A673 (cell line): ENCODE results near the gene ZNF446. TPM values are rescaled to one million over a fixed set of nuclear protein-coding genes. Genes with fewer than 3 reads are reported as not detected.
A peak's percentile ranks its signal among the peaks of the same experiment; 100 is the strongest.

Experiments
- BruUV-seq: library from RNA; stranded (reverse); fragments of 400-500 nt; replicated peaks from 2 replicates; lab custom pipeline; 2021; lab: Mats Ljungman, UMichigan
- CTCF ChIA-PET: fragments of 300-600 bp; sonication (Branson Sonifier 250); formaldehyde crosslinking; loops from one replicate; lab custom pipeline; 2022; ENCODE audit warnings: antibody characterized with exemption; lab: Charles Lee
- POLR2A ChIA-PET: fragments of 300-600 bp; sonication (Branson Sonifier 250); formaldehyde crosslinking; loops from one replicate; lab custom pipeline; 2022; ENCODE audit warnings: antibody characterized with exemption; ENCODE audit not compliant: low non-redundant PET; lab: Charles Lee
- DNase-seq: peaks from one replicate; pipeline ENCODE4 v3.0.0-alpha.2; 2015; ENCODE audit warnings: low spot score
- H3K27ac ChIP-seq: fragments of 200-600 bp; sonication (generic); 2 replicates; pipeline ENCODE4 v1.5.1; 2016; ENCODE audit warnings: mixed run types, low read depth, mild to moderate bottlenecking, mixed read lengths, antibody characterized with exemption, low read length; ENCODE audit not compliant: poor library complexity, severe bottlenecking
- H3K27me3 ChIP-seq: fragments of 200-600 bp; sonication (generic); replicated peaks from 2 replicates; pipeline ENCODE4 v1.6.1; 2017; ENCODE audit warnings: mixed run types, low read depth, mild to moderate bottlenecking, mixed read lengths, antibody characterized with exemption, low read length; ENCODE audit not compliant: insufficient read depth, poor library complexity
- H3K36me3 ChIP-seq: fragments of 200-600 bp; sonication (generic); 2 replicates; pipeline ENCODE4 v1.6.1; 2016; ENCODE audit warnings: mixed run types, mild to moderate bottlenecking, mixed read lengths, antibody characterized with exemption, low read length; ENCODE audit not compliant: insufficient read depth, poor library complexity, severe bottlenecking
- H3K4me1 ChIP-seq: fragments of 200-600 bp; sonication (generic); 2 replicates; pipeline ENCODE4 v1.6.1; 2017; ENCODE audit warnings: mixed run types, mild to moderate bottlenecking, mixed read lengths, antibody characterized with exemption, low read length; ENCODE audit not compliant: insufficient read depth, poor library complexity, severe bottlenecking
- H3K4me3 ChIP-seq: fragments of 200-600 bp; sonication (generic); 2 replicates; pipeline ENCODE4 v1.5.1; 2016; ENCODE audit warnings: low read depth, mixed run types, mild to moderate bottlenecking, mixed read lengths, low read length; ENCODE audit not compliant: poor library complexity, severe bottlenecking
- H3K9me3 ChIP-seq: fragments of 200-600 bp; sonication (generic); 2 replicates; pipeline ENCODE4 v1.6.1; 2016; ENCODE audit warnings: mixed run types, low read depth, mild to moderate bottlenecking, mixed read lengths, antibody characterized with exemption, low read length; ENCODE audit not compliant: poor library complexity, severe bottlenecking
- CTCF ChIP-seq: fragments of 300-800, 200-600 bp; sonication (generic); conservative IDR thresholded peaks from 2 replicates; pipeline ENCODE4 v1.5.1; 2017; ENCODE audit warnings: low read depth, mild to moderate bottlenecking, antibody characterized with exemption, low read length, moderate library complexity, mixed read lengths
- EZH2 ChIP-seq: fragments of 200-600 bp; sonication (generic); IDR thresholded peaks from 2 replicates; pipeline ENCODE4 v1.6.1; 2017; ENCODE audit warnings: borderline replicate concordance, low read depth, mild to moderate bottlenecking, mixed read lengths, antibody characterized with exemption, low read length; ENCODE audit not compliant: poor library complexity, severe bottlenecking
- intact Hi-C: fragments of 100-400 bp; cut with micrococcal nuclease; formaldehyde crosslinking; loops from one replicate; pipeline ENCODE4 v1.10.0; 2022; ENCODE audit not compliant: unreplicated experiment
- total RNA-seq: library from RNA; stranded (reverse); gene quantifications from 2 replicates; pipeline ENCODE4 v1.2.3, GENCODE V29; 2021

Gene ZNF446
- total RNA-seq, 1 experiment from 2014 or later = 7.7 TPM

GRCh38 chr19:58509731-58510083, 33.6 kb downstream of the ZNF446 start:
- Histone ChIP-seq H3K4me1 (peaks cover 2% of the 10 kb centered on the region), H3K27me3 (no peaks in the 10 kb centered on the region), H3K9me3 (no peaks in the 10 kb centered on the region), H3K36me3 (no peaks in the 10 kb centered on the region), H3K27ac (no peak overlapping the region), H3K4me3 (no peak overlapping the region)
- intact Hi-C loops = no loop called here
- POLR2A ChIA-PET = no interaction called here
- CTCF ChIA-PET = no interaction called here
- no TSS peak for BruUV-seq
- no peak for DNase-seq
- TF ChIP-seq CTCF = no peak
- TF ChIP-seq EZH2 = no peak

GRCh38 chr19:58510084-58510862, 34.1 kb downstream of the ZNF446 start:
- H3K4me1 ChIP-seq = peaks cover 5% of the 10 kb centered on the region
- H3K4me3 ChIP-seq = no peak overlapping the region
- no peaks in the 10 kb centered on the region for H3K36me3 ChIP-seq
- ChIA-PET CTCF (no interaction called here), POLR2A (no interaction called here)
- no peak for DNase-seq
- no peaks in the 10 kb centered on the region for H3K27me3 ChIP-seq
- BruUV-seq = no TSS peak
- no peak overlapping the region for H3K27ac ChIP-seq
- H3K9me3 ChIP-seq = no peaks in the 10 kb centered on the region
- TF ChIP-seq CTCF (no peak), EZH2 (no peak)
- intact Hi-C loops = no loop called here

GRCh38 chr19:58511353-58512208, 35.4 kb downstream of the ZNF446 start, which contains the start of gene SLC27A5:
Gene SLC27A5 (minus strand): TSS chr19:58511992. CDS start chr19:58511955, 37 bp downstream.
- BruUV-seq = no TSS peak
- no peaks in the 10 kb centered on the region for H3K27me3 ChIP-seq
- CTCF ChIA-PET = no interaction called here
- H3K9me3 ChIP-seq = no peaks in the 10 kb centered on the region
- peaks cover 11% of the 10 kb centered on the region for H3K4me1 ChIP-seq
- peak within 1 kb of the TSS; percentile 23 for H3K27ac ChIP-seq
- DNase-seq = no peak
- intact Hi-C loops = no loop called here
- no peak within 1 kb of the TSS for H3K4me3 ChIP-seq
- TF ChIP-seq EZH2 (no peak), CTCF (no peak)
- POLR2A ChIA-PET = no interaction called here
- H3K36me3 ChIP-seq = peaks cover 6% of the 10 kb centered on the region
